CD14-positive monocyte (primary cell): ENCODE results near the gene NID2. TPM values are rescaled to one million over a fixed set of nuclear protein-coding genes. Genes with fewer than 3 reads are reported as not detected.

Experiments
- DNase-seq, 3 donors: peaks; one replicate each; pipeline ENCODE4 v3.0.0-alpha.2; 2011 to 2022
- H2AFZ ChIP-seq: 2 replicates; pipeline ENCODE4 v1.6.0; 2012; ENCODE audit warnings: mild to moderate bottlenecking, low read depth, low read length, inconsistent platforms; ENCODE audit not compliant: insufficient read depth, poor library complexity, severe bottlenecking
- H3K27ac ChIP-seq, 2 donors: 1 replicate in 1 of 2; 2 replicates in 1 of 2; pipeline ENCODE4 v1.5.1; 2012 to 2013; ENCODE audit warnings: low read length in 2 of 2, control low read depth in 1 of 2, inconsistent platforms in 1 of 2, low read depth in 1 of 2, mild to moderate bottlenecking in 1 of 2
- H3K27me3 ChIP-seq, 2 donors: one replicate each; pipeline versions ENCODE4 v1.6.0 to v1.6.1; 2011 to 2013; ENCODE audit warnings: low read length in 2 of 2; ENCODE audit not compliant: control insufficient read depth in 2 of 2, insufficient read depth in 2 of 2
- H3K36me3 ChIP-seq, 2 donors: replicated peaks in 1 of 2; 1 replicate in 1 of 2; 2 replicates in 1 of 2; pipeline versions ENCODE4 v1.5.1 to v1.6.1; 2012 to 2013; ENCODE audit warnings: low read length in 2 of 2, control low read depth in 1 of 2, inconsistent platforms in 1 of 2, mild to moderate bottlenecking in 1 of 2; ENCODE audit not compliant: insufficient read depth in 2 of 2, control insufficient read depth in 1 of 2
- H3K4me1 ChIP-seq, 2 donors: 1 replicate in 1 of 2; 2 replicates in 1 of 2; pipeline versions ENCODE4 v1.5.1 to v1.6.1; 2012 to 2013; ENCODE audit warnings: low read length in 2 of 2, control low read depth in 1 of 2, inconsistent platforms in 1 of 2, mild to moderate bottlenecking in 1 of 2, moderate library complexity in 1 of 2; ENCODE audit not compliant: insufficient read depth in 2 of 2, control insufficient read depth in 1 of 2
- H3K4me2 ChIP-seq: replicated peaks from 2 replicates; pipeline ENCODE3; 2012; ENCODE audit warnings: low read length, moderate library complexity, mild to moderate bottlenecking; ENCODE audit not compliant: poor library complexity, severe bottlenecking; ENCODE audit errors: extremely low read depth
- H3K4me3 ChIP-seq, 3 experiments: fragments of 200-600 bp in 1 of 3; sonication (generic) in 1 of 3; replicated peaks in 1 of 3; 1 replicate in 2 of 3; 2 replicates in 1 of 3; pipeline ENCODE4 v1.5.1; 2011 to 2013; ENCODE audit warnings: low read length in 3 of 3, mild to moderate bottlenecking in 3 of 3, control low read depth in 2 of 3, low read depth in 2 of 3, inconsistent platforms in 1 of 3, moderate library complexity in 1 of 3
- H3K79me2 ChIP-seq: 2 replicates; pipeline ENCODE4 v1.6.0; 2012; ENCODE audit warnings: mild to moderate bottlenecking, control low read depth, inconsistent platforms, low read length, moderate library complexity; ENCODE audit not compliant: insufficient read depth
- H3K9ac ChIP-seq: 2 replicates; pipeline ENCODE4 v1.6.0; 2017; ENCODE audit warnings: low read length, mild to moderate bottlenecking; ENCODE audit not compliant: insufficient read depth, poor library complexity, severe bottlenecking
- H3K9me3 ChIP-seq, 2 donors: replicated peaks in 1 of 2; 1 replicate in 1 of 2; 2 replicates in 1 of 2; pipeline versions ENCODE4 v1.5.1 to v1.6.1; 2012 to 2013; ENCODE audit warnings: low read length in 2 of 2, control low read depth in 1 of 2; ENCODE audit not compliant: control insufficient read depth in 1 of 2, insufficient read depth in 1 of 2
- H4K20me1 ChIP-seq: 2 replicates; pipeline ENCODE4 v1.6.0; 2012; ENCODE audit warnings: mild to moderate bottlenecking, low read length, control low read depth, moderate library complexity; ENCODE audit not compliant: insufficient read depth
- H3K27ac Mint-ChIP-seq, 7 donors: one replicate each; pipeline ENCODE4 v1.8.0; 2020; ENCODE audit warnings: mild to moderate bottlenecking in 7 of 7, mixed read lengths in 7 of 7, moderate library complexity in 6 of 7, inconsistent platforms in 2 of 7
- H3K27me3 Mint-ChIP-seq, 3 donors: one replicate each; pipeline ENCODE4 v1.8.0; 2021 to 2022; ENCODE audit warnings: low read depth in 3 of 3, mild to moderate bottlenecking in 3 of 3, mixed read lengths in 3 of 3, moderate library complexity in 3 of 3, inconsistent platforms in 1 of 3
- H3K36me3 Mint-ChIP-seq, 2 donors: one replicate each; pipeline ENCODE4 v1.8.0; 2020; ENCODE audit warnings: mixed read lengths in 2 of 2, inconsistent platforms in 1 of 2, mild to moderate bottlenecking in 1 of 2
- H3K4me1 Mint-ChIP-seq: one replicate; pipeline ENCODE4 v1.8.0; 2020; ENCODE audit warnings: mild to moderate bottlenecking, mixed read lengths
- H3K4me3 Mint-ChIP-seq, 2 donors: one replicate each; pipeline ENCODE4 v1.8.0; 2020; ENCODE audit warnings: mild to moderate bottlenecking in 2 of 2, mixed read lengths in 2 of 2, moderate library complexity in 1 of 2
- H3K9me3 Mint-ChIP-seq, 7 donors: one replicate each; pipeline ENCODE4 v1.8.0; 2020 to 2022; ENCODE audit warnings: mixed read lengths in 7 of 7, mild to moderate bottlenecking in 6 of 7, moderate library complexity in 6 of 7, inconsistent platforms in 2 of 7
- CTCF ChIP-seq: fragments of 200-600 bp; IDR thresholded peaks from one replicate; pipeline ENCODE4 v1.8.0; 2022; ENCODE audit warnings: antibody characterized with exemption, mild to moderate bottlenecking
- WGBS: methylation state at CpG from one replicate; pipeline ENCODE4 v1.1.5; 2013; ENCODE audit warnings: missing lambda C conversion rate; ENCODE audit not compliant: insufficient coverage; 5-methylcytosine and 5-hydroxymethylcytosine counted together
- intact Hi-C, 2 donors: fragments of 100-400 bp; cut with micrococcal nuclease; formaldehyde crosslinking; loops; one replicate each; pipeline versions ENCODE4 v1.15.0 to v1.15.1; 2023
- polyA plus RNA-seq, 3 donors: library from polyadenylated mRNA; depleted of rRNA in 1 of 3; unstranded in 2 of 3; stranded (reverse) in 1 of 3; fragments of 300-500 nt in 2 of 3; fragments of >200 nt in 1 of 3; fragmentation: Illumina TruSeq in 2 of 3; gene quantifications; 1 replicate in 2 of 3; 2 replicates in 1 of 3; pipeline ENCODE4 v1.2.3, GENCODE V29; 2012 to 2021

Gene NID2
- polyA plus RNA-seq, 3 donors, result not detected

DNA sequence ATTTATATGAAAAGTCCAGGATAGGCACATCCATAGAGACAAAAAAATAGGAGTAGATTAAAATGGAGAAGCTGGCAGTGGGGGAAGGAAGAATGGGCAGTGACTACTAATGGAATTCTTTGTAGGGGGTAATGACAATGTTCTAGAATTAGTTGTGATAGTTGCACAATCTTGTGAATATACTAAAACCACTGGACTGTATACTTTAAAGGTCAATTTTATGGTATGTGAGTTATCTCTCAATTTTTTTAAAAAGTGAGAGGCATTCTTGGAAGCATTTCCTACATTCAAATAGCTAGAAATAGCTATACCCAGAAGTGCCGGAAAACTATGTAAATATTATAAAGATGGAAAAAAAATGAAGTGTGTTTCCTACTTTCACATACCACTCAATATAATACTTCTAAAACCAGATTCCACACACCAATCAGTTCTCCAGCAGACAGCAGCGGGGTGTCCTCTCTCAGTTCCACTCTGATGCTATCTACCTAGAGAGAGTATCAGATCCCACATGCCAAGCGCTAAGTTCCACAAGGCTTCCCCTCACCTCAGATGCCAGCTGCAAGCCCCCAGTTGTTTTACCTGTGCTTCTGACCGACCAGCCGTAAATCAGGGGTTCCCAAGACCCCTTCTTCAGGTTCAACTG, 41.7 kb upstream of the NID2 start:
- no peaks in the 10 kb centered on the region for H3K9me3 ChIP-seq
- no peak overlapping the region for H3K4me2 ChIP-seq
- H4K20me1 ChIP-seq, result no peaks in the 10 kb centered on the region
- H3K4me1 ChIP-seq, result no peaks in the 10 kb centered on the region
- H2AFZ ChIP-seq, result no peak overlapping the region
- H3K36me3 ChIP-seq, result no peaks in the 10 kb centered on the region
- H3K27ac ChIP-seq, result no peak overlapping the region
- H3K27me3 ChIP-seq, result no peaks in the 10 kb centered on the region
- H3K27ac Mint-ChIP-seq, result no peak overlapping the region
- DNase-seq, result no peak
- TF ChIP-seq CTCF, result no peak
- intact Hi-C loops, result no loop called here
- H3K4me1 Mint-ChIP-seq, result no peaks in the 10 kb centered on the region
- no peak overlapping the region for H3K9ac ChIP-seq
- H3K27me3 Mint-ChIP-seq, result peaks cover 0 to 2% (median 2%) of the 10 kb centered on the region in 3 donors
- H3K4me3 Mint-ChIP-seq, result no peak overlapping the region
- no peaks in the 10 kb centered on the region for H3K79me2 ChIP-seq
- peaks cover 0 to 6% (median 2%) of the 10 kb centered on the region in 7 donors for H3K9me3 Mint-ChIP-seq
- H3K36me3 Mint-ChIP-seq, result no peaks in the 10 kb centered on the region
- no peak overlapping the region for H3K4me3 ChIP-seq
- 91% methylated on average over 2 of the region's 5 CpGs for WGBS

DNA sequence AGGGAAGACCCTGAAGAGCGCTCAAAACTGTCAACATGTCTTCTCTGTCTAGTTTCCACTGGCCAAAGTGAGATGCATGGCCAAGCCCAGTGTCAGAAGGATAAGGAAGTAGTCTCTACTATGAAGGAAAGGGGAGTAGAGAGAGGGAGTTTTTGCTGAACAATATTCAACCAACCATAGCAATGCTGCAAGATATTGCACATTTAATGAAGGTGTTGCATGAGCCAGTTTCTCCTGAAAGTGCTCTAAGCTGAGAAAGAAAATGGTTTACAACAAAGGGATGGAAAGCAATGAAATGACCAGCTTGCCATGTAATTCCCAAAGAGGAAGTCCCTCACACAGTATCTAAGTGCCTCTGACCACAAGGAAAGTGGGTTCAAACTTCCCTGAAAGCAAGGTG, 40.0 kb upstream of the NID2 start:
- Histone ChIP-seq H2AFZ (no peak overlapping the region), H3K27me3 (no peaks in the 10 kb centered on the region), H3K4me2 (no peak overlapping the region), H3K4me1 (no peaks in the 10 kb centered on the region), H3K27ac (no peak overlapping the region), H3K4me3 (no peak overlapping the region), H3K79me2 (no peaks in the 10 kb centered on the region), H4K20me1 (no peaks in the 10 kb centered on the region), H3K36me3 (no peaks in the 10 kb centered on the region), H3K9ac (no peak overlapping the region), H3K9me3 (no peaks in the 10 kb centered on the region)
- no peaks in the 10 kb centered on the region for H3K4me1 Mint-ChIP-seq
- H3K36me3 Mint-ChIP-seq, result no peaks in the 10 kb centered on the region
- H3K27me3 Mint-ChIP-seq, result peaks cover 0 to 3% (median under 1%) of the 10 kb centered on the region in 3 donors
- no peak for DNase-seq
- no peak overlapping the region for H3K27ac Mint-ChIP-seq
- WGBS, result 70% methylated on average over 1 of the region's 1 CpG
- H3K4me3 Mint-ChIP-seq, result no peak overlapping the region
- intact Hi-C loops, result no loop called here
- H3K9me3 Mint-ChIP-seq, result peaks cover 0 to 4% (median 2%) of the 10 kb centered on the region in 7 donors
- TF ChIP-seq CTCF, result no peak
